HG02571 (cell line): ENCODE results near the gene MYMK.

Source experiments
- ATAC-seq: cut with Tn5 transposase; IDR thresholded peaks from one replicate; pipeline ENCODE4 v1.9.1; 2021; ENCODE audit warnings: mild to moderate bottlenecking, moderate library complexity; ENCODE audit not compliant: unreplicated experiment

MYMK gene

DNA sequence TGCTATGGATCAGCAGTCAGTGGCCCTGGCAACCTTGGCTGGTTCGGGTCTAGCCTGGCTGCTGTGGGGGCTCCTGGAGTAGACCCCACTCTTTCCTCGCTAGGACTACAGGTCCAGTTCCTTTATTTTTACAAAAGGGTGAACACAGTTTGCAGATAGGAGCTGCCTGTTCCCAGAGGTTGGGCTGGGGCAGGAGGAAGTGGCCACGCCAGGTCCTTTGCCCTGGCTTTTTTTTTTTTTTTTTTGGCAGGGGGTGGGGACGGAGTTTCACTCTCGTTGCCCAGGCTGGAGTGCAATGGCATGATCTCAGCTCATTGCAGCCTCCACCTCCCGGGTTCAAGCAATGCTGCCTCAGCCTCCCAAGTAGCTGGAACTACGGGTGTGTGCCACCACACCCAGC lies 53.8 kb downstream of the MYMK start:
- ATAC-seq: no peak

GRCh38 chr9:133470427-133470924 lies 54.3 kb downstream of the MYMK start:
- ATAC-seq: no peak

GRCh38 chr9:133468777-133469421 lies 55.9 kb downstream of the MYMK start:
- no peak for ATAC-seq

GRCh38 chr9:133468374-133468773 lies 56.4 kb downstream of the MYMK start:
- ATAC-seq: no peak

- no peak for ATAC-seq
Measured at GRCh38 chr9:133467101-133467500, 57.7 kb downstream of the MYMK start.

- ATAC-seq: no peak
Measured at GRCh38 chr9:133465984-133466383, 58.8 kb downstream of the MYMK start.

- no peak for ATAC-seq
Measured at GRCh38 chr9:133464638-133465037, 60.1 kb downstream of the MYMK start.
